ENCODE results near the gene RRP8.

- no peak for TF ChIP-seq CTCF (IDR thresholded peaks at IDR 0.05)
- TF ChIP-seq EZH2 (IDR thresholded peaks at IDR 0.05; ENCODE audit: borderline replicate concordance, insufficient read depth, low read depth, low read length, poor library complexity, severe bottlenecking): no peak
Measured at GRCh38 chr11:6602096-6602940, 1.1 kb downstream of the RRP8 start.

Measured in B cell (primary cell).